Thyroid gland (tissue), 4 donors: ENCODE results near the gene HNF1B.

Source experiments
- CTCF ChIP-seq, 6 experiments: fragments of 200-600 bp in 3 of 6; fragments of 450-650 bp in 3 of 6; sonication (generic) in 3 of 6; IDR thresholded peaks; one replicate each; pipeline ENCODE4 v1.5.1; 2016 to 2019; ENCODE audit warnings: antibody characterized with exemption in 6 of 6, mild to moderate bottlenecking in 2 of 6, inconsistent platforms in 1 of 6, moderate library complexity in 1 of 6
- POLR2A ChIP-seq, 2 donors: fragments of 450-650 bp; IDR thresholded peaks; one replicate each; pipeline ENCODE4 v1.6.1; 2017; ENCODE audit warnings: antibody characterized with exemption in 2 of 2, mild to moderate bottlenecking in 2 of 2, moderate library complexity in 1 of 2

DNA sequence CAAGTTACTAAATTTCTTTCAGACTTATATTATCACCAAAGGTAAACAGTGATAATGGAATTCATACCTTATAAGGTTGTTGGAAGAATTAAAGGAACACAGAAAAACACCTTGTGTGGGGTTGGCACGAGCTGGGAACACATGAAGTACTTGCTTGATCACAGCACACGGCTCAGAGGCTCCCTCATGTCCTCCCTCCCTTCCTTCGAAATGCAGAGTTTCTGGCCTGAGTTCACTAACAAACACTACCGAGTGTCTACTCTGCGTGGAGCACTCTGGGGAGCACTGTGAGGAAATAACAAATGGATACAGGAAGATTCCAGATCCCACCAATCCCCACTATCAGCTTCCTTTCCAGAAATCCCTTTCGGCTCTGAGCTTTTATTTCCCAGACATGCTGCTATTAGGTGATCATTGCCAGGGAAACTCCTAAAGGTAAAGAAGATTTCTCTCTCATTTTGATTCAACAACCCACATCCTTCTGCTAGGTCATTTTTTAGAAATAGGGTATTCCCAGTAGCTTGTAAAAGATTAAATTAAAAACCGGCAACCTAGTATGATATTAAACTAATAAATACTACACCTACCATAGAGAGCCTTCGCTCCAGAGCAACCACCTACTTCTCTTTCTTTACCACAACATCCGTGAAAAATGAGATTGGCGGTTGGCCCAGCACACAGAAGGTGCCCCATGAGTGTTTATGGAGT, 6.1 kb upstream of the HNF1B start:
- TF ChIP-seq CTCF (IDR thresholded peaks at IDR 0.05) = no peak
- TF ChIP-seq POLR2A (IDR thresholded peaks at IDR 0.05) = no peak
